H1 (cell line): Measurements from ENCODE around the gene KNDC1. TPM values are rescaled to one million over a fixed set of nuclear protein-coding genes. Genes with fewer than 3 reads are reported as not detected.

Source experiments
- CTCF ChIA-PET: fragments of 300-600 bp; sonication (Branson Sonifier 250); formaldehyde crosslinking; loops from one replicate; lab custom pipeline; 2021; ENCODE audit not compliant: partially characterized antibody; lab: Charles Lee
- POLR2A ChIA-PET: fragments of 300-600 bp; sonication (Branson Sonifier 250); formaldehyde crosslinking; loops from one replicate; lab custom pipeline; 2021; ENCODE audit warnings: inconsistent platforms; ENCODE audit not compliant: partially characterized antibody; lab: Charles Lee
- DNase-seq, 2 experiments: peaks; one replicate each; pipeline versions ENCODE4 v3.0.0 to v3.0.0-alpha.2; 2010 to 2022; ENCODE audit warnings: low spot score in 2 of 2, low read depth in 1 of 2, mixed read lengths in 1 of 2
- FAIRE-seq: peaks from 2 replicates; lab custom pipeline; 2011; peaks lifted over from hg19 to GRCh38; lab: Jason Lieb, UNC
- H2AFZ ChIP-seq: 2 replicates; pipeline ENCODE4 v1.8.1; 2012; ENCODE audit warnings: low read length, inconsistent platforms
- H2AK5ac ChIP-seq: 2 replicates; pipeline ENCODE4 v1.6.1; 2013; ENCODE audit warnings: low read depth, low read length
- H2BK120ac ChIP-seq: replicated peaks from 2 replicates; pipeline ENCODE3; 2013; ENCODE audit warnings: low read depth, low read length, inconsistent platforms
- H2BK12ac ChIP-seq: 2 replicates; pipeline ENCODE4 v1.6.1; 2013; ENCODE audit warnings: low read depth, low read length
- H2BK15ac ChIP-seq: 2 replicates; pipeline ENCODE4 v1.6.1; 2013; ENCODE audit warnings: low read length
- H2BK20ac ChIP-seq: 2 replicates; pipeline ENCODE4 v1.6.1; 2013; ENCODE audit warnings: low read length
- H2BK5ac ChIP-seq: 2 replicates; pipeline ENCODE4 v1.6.1; 2013; ENCODE audit warnings: low read depth, low read length
- H3K14ac ChIP-seq: 2 replicates; pipeline ENCODE4 v1.6.1; 2013; ENCODE audit warnings: inconsistent platforms; ENCODE audit not compliant: insufficient read length
- H3K18ac ChIP-seq: 2 replicates; pipeline ENCODE4 v1.6.1; 2013; ENCODE audit warnings: low read length; ENCODE audit errors: extremely low read depth
- H3K23ac ChIP-seq: 2 replicates; pipeline ENCODE4 v1.6.1; 2013; ENCODE audit warnings: inconsistent platforms; ENCODE audit not compliant: insufficient read length
- H3K23me2 ChIP-seq: 2 replicates; pipeline ENCODE4 v1.6.1; 2013; ENCODE audit warnings: low read depth, low read length
- H3K27ac ChIP-seq: 2 replicates; pipeline ENCODE4 v1.6.1; 2011; ENCODE audit warnings: low read depth, low read length, inconsistent platforms
- H3K27me3 ChIP-seq, 4 experiments: replicated peaks in 1 of 4; 1 replicate in 1 of 4; 2 replicates in 3 of 4; pipeline versions ENCODE4 v1.6.1 to v1.8.1; 2011 to 2013; ENCODE audit warnings: low read length in 3 of 4, mild to moderate bottlenecking in 3 of 4, inconsistent platforms in 2 of 4, mixed read lengths in 2 of 4, moderate library complexity in 1 of 4; ENCODE audit not compliant: control insufficient read depth in 3 of 4, insufficient read depth in 3 of 4; ENCODE audit errors: extremely low read depth in 1 of 4
- H3K36me3 ChIP-seq, 4 experiments: 2 replicates each; pipeline versions ENCODE4 v1.6.1 to v1.8.1; 2011 to 2013; ENCODE audit warnings: mild to moderate bottlenecking in 4 of 4, low read length in 3 of 4, moderate library complexity in 2 of 4, control low read depth in 1 of 4, inconsistent platforms in 1 of 4; ENCODE audit not compliant: insufficient read depth in 4 of 4, control insufficient read depth in 2 of 4
- H3K4ac ChIP-seq: replicated peaks from 2 replicates; pipeline ENCODE3; 2013; ENCODE audit warnings: low read length, low read depth, mixed read lengths, inconsistent platforms; ENCODE audit not compliant: insufficient read length
- H3K4me1 ChIP-seq, 4 experiments: replicated peaks in 1 of 4; 1 replicate in 1 of 4; 2 replicates in 3 of 4; pipeline versions ENCODE4 v1.6.1 to v1.8.1; 2011 to 2013; ENCODE audit warnings: low read length in 3 of 4, inconsistent platforms in 2 of 4, mixed read lengths in 1 of 4; ENCODE audit not compliant: insufficient read depth in 4 of 4, control insufficient read depth in 3 of 4
- H3K4me2 ChIP-seq, 2 experiments: 2 replicates each; pipeline versions ENCODE4 v1.6.1 to v1.8.1; 2011 to 2013; ENCODE audit warnings: low read depth in 2 of 2, low read length in 2 of 2, control low read depth in 1 of 2, inconsistent platforms in 1 of 2, mild to moderate bottlenecking in 1 of 2; ENCODE audit not compliant: insufficient read depth in 1 of 2
- H3K4me3 ChIP-seq, 4 experiments: fragments of 200-600, 300-600 bp in 1 of 4; sonication (generic), shearing (Covaris generic), sonication (Bioruptor Twin) in 1 of 4; 2 replicates each; pipeline versions ENCODE4 v1.5.1 to v1.8.1; 2011 to 2016; ENCODE audit warnings: low read length in 4 of 4, low read depth in 3 of 4, control low read depth in 2 of 4, inconsistent platforms in 2 of 4, mild to moderate bottlenecking in 2 of 4, mixed read lengths in 1 of 4, moderate library complexity in 1 of 4; ENCODE audit not compliant: insufficient read depth in 2 of 4; ENCODE audit errors: extremely low read depth in 1 of 4
- H3K56ac ChIP-seq: replicated peaks from 2 replicates; pipeline ENCODE3; 2013; ENCODE audit warnings: low read depth, mild to moderate bottlenecking, mixed read lengths, low read length, inconsistent platforms; ENCODE audit not compliant: insufficient read length
- H3K79me1 ChIP-seq: 2 replicates; pipeline ENCODE4 v1.6.1; 2013; ENCODE audit warnings: low read depth, low read length, control low read depth
- H3K79me2 ChIP-seq, 2 experiments: 2 replicates each; pipeline versions ENCODE4 v1.6.1 to v1.8.1; 2012 to 2013; ENCODE audit warnings: low read length in 2 of 2, mild to moderate bottlenecking in 2 of 2, inconsistent platforms in 1 of 2; ENCODE audit not compliant: insufficient read depth in 2 of 2, control insufficient read depth in 1 of 2
- H3K9ac ChIP-seq, 4 experiments: replicated peaks in 1 of 4; 1 replicate in 1 of 4; 2 replicates in 3 of 4; pipeline versions ENCODE4 v1.6.1 to v1.8.1; 2011 to 2013; ENCODE audit warnings: low read depth in 3 of 4, low read length in 3 of 4, control low read depth in 2 of 4, mild to moderate bottlenecking in 2 of 4, moderate library complexity in 2 of 4, inconsistent platforms in 1 of 4; ENCODE audit errors: extremely low read depth in 1 of 4
- H3K9me3 ChIP-seq, 2 experiments: 2 replicates each; pipeline versions ENCODE4 v1.6.1 to v1.8.1; 2012 to 2013; ENCODE audit warnings: mild to moderate bottlenecking in 2 of 2, moderate library complexity in 2 of 2, control low read depth in 1 of 2, inconsistent platforms in 1 of 2, low read depth in 1 of 2, low read length in 1 of 2, mixed read lengths in 1 of 2; ENCODE audit not compliant: insufficient read depth in 2 of 2
- H4K20me1 ChIP-seq, 2 experiments: replicated peaks in 1 of 2; 2 replicates each; pipeline versions ENCODE3 to v1.8.1; 2011 to 2013; ENCODE audit warnings: inconsistent platforms in 2 of 2, low read length in 2 of 2, mild to moderate bottlenecking in 1 of 2; ENCODE audit not compliant: insufficient read depth in 2 of 2, control insufficient read depth in 1 of 2
- H4K5ac ChIP-seq: 2 replicates; pipeline ENCODE4 v1.6.1; 2013; ENCODE audit warnings: low read length, low read depth, mixed read lengths, inconsistent platforms; ENCODE audit not compliant: insufficient read length
- H4K8ac ChIP-seq: 2 replicates; pipeline ENCODE4 v1.8.0; 2013; ENCODE audit warnings: mild to moderate bottlenecking, moderate library complexity, low read length, inconsistent platforms; ENCODE audit not compliant: insufficient read depth; ENCODE audit errors: extremely low read depth
- H4K91ac ChIP-seq: replicated peaks from 2 replicates; pipeline ENCODE3; 2013; ENCODE audit warnings: low read length, mixed read lengths, inconsistent platforms; ENCODE audit not compliant: insufficient read length
- BACH1 ChIP-seq: IDR thresholded peaks from 2 replicates; pipeline ENCODE4 v1.6.1; 2012; ENCODE audit warnings: low read length, improper control_type of control experiment
- CBX5 ChIP-seq: fragments of 300-800, 300-1000 bp; sonication (generic); IDR thresholded peaks from 2 replicates; pipeline ENCODE4 v1.7.1; 2016; ENCODE audit warnings: antibody characterized with exemption, low read length, low read depth
- CREB1 ChIP-seq: IDR thresholded peaks from 2 replicates; pipeline ENCODE4 v1.6.1; 2012; ENCODE audit warnings: inconsistent platforms
- EGR1 ChIP-seq: IDR thresholded peaks from 2 replicates; pipeline ENCODE4 v1.6.1; 2011; ENCODE audit warnings: low read depth, low read length, borderline replicate concordance
- GTF2F1 ChIP-seq: IDR thresholded peaks from 2 replicates; pipeline ENCODE4 v1.6.1; 2012; ENCODE audit warnings: low read depth, low read length, improper control_type of control experiment, borderline replicate concordance
- KDM1A ChIP-seq: fragments of 200-600, 300-600 bp; sonication (generic); IDR thresholded peaks from 2 replicates; pipeline ENCODE4 v1.7.1; 2016; ENCODE audit warnings: mild to moderate bottlenecking, low read length, borderline replicate concordance
- KDM5A ChIP-seq: fragments of 200-600 bp; IDR thresholded peaks from 2 replicates; pipeline ENCODE4 v1.7.1; 2012; ENCODE audit warnings: mild to moderate bottlenecking, low read length, inconsistent platforms, mixed read lengths
- MAFK ChIP-seq: IDR thresholded peaks from 2 replicates; pipeline ENCODE4 v1.6.1; 2012; ENCODE audit warnings: low read depth, mild to moderate bottlenecking, improper control_type of control experiment, low read length
- NANOG ChIP-seq: IDR thresholded peaks from 2 replicates; pipeline ENCODE4 v1.6.1; 2011; ENCODE audit warnings: low read length, low read depth, mild to moderate bottlenecking, inconsistent platforms; ENCODE audit not compliant: insufficient read depth, poor library complexity, severe bottlenecking
- SP1 ChIP-seq: IDR thresholded peaks from 2 replicates; pipeline ENCODE4 v1.6.1; 2011; ENCODE audit warnings: low read depth, low read length
- SP4 ChIP-seq: IDR thresholded peaks from 2 replicates; pipeline ENCODE4 v1.6.1; 2012; ENCODE audit warnings: low read length, inconsistent platforms
- TEAD4 ChIP-seq: IDR thresholded peaks from 2 replicates; pipeline ENCODE4 v1.6.1; 2012; ENCODE audit warnings: low read depth, low read length, inconsistent platforms, mixed read lengths
- YY1 ChIP-seq: IDR thresholded peaks from 2 replicates; pipeline ENCODE4 v1.6.1; 2011; ENCODE audit warnings: low read depth, mild to moderate bottlenecking, low read length
- WGBS, 2 experiments: shearing (Covaris generic) in 1 of 2; methylation state at CpG; one replicate each; pipeline versions ENCODE4 v1.1.6 to v1.1.7; 2013 to 2015; ENCODE audit warnings: low lambda C conversion rate in 2 of 2, mixed read lengths in 2 of 2, inconsistent platforms in 1 of 2, low coverage in 1 of 2, missing lambda C conversion rate in 1 of 2; ENCODE audit not compliant: insufficient replicate concordance in 2 of 2, insufficient coverage in 1 of 2, insufficient read length in 1 of 2; ENCODE audit errors: extremely low coverage in 1 of 2, missing lambda C conversion rate in 1 of 2; 5-methylcytosine and 5-hydroxymethylcytosine counted together
- polyA plus RNA-seq, 7 experiments: library from polyadenylated mRNA; depleted of rRNA in 3 of 7; stranded (reverse) in 5 of 7; unstranded in 2 of 7; fragments of >200 nt in 5 of 7; fragments of 200-250 nt in 2 of 7; gene quantifications; 1 replicate in 5 of 7; 2 replicates in 1 of 7; 4 replicates in 1 of 7; pipeline versions ENCODE4 v1.2.1 to v1.2.3, GENCODE V29; 2011 to 2013; ENCODE audit warnings: missing spikeins in 2 of 7, mixed read lengths in 2 of 7
- total RNA-seq: library from RNA; stranded (reverse); fragmentation: NEBNext Ultra II Directional; extraction: Animal tissue kit (Norgen Biotek cat#: 25700); gene quantifications from 2 replicates; pipeline ENCODE4 v1.2.1, GENCODE V29; 2021
- TF ChIP-seq, protein P1 (sequence below): IDR thresholded peaks from 2 replicates; pipeline ENCODE4 v1.6.1; 2012; ENCODE audit warnings: inconsistent platforms

The KNDC1 gene
- total and polyA plus RNA-seq, 2 of the 8 experiments (the other 6 are each of a cell fraction or from before 2014, with no cell fraction given) = 7.5 to 16.7 TPM

DNA sequence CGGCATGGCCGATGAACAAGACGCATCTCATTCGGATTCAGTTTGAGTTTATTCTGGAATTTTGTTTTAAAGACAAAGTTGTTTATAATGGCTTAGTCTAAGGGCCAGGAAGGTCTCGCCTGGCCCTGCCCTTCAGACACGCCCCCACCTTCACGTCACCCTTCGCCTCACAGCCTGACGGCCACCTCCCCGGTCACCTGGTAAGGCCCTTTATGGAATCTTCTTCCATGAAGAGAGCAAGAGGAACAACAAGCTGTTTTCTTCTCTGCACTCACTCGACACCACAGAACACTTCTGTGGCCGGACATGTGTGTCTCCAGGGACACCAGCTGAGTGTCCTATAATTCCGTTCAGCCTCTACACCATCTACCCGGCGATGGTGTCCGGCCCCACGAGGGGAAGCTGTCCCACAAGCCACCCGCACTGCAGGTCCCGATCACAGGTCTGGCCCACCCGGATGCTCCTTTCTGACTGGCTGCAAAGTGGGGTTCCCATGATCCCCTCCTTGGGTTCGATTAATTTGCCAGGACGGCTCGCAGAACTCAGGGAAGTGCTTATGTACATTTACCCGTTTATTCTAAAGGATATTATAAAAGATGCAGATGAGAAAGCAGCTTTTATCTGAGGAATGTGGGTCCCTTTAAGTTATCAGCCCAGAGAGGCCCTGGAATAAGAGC lies 17.4 kb upstream of the KNDC1 start:
- FAIRE-seq (no peak), DNase-seq (no peak)
- Histone ChIP-seq H3K23ac (no peak overlapping the region), H4K20me1 (no peaks in the 10 kb centered on the region), H3K9me3 (peaks cover 0 to 6% of the 10 kb centered on the region in 2 experiments; a peak in 1 of 4 replicates), H2AK5ac (no peak overlapping the region), H3K79me1 (no peaks in the 10 kb centered on the region), H3K36me3 (no peaks in the 10 kb centered on the region), H3K27ac (no peak overlapping the region), H3K23me2 (no peaks in the 10 kb centered on the region), H3K4me2 (no peak overlapping the region), H3K4me1 (peaks cover 0 to 6% (median 5%) of the 10 kb centered on the region in 4 experiments; a peak in 6 of 7 replicates), H2BK5ac (no peak overlapping the region), H2BK12ac (peak overlapping the region; percentile 68; the same call in 1 of the 2 replicates), H4K91ac (no peak overlapping the region), H3K9ac (no peak overlapping the region), H3K4ac (no peak overlapping the region), H2AFZ (no peak overlapping the region), H3K4me3 (no peak overlapping the region), H3K27me3 (no peaks in the 10 kb centered on the region), H3K79me2 (no peaks in the 10 kb centered on the region), H3K18ac (no peak overlapping the region), H2BK20ac (no peak overlapping the region), H4K5ac (no peak overlapping the region), H4K8ac (no peak overlapping the region), H3K56ac (no peak overlapping the region), H3K14ac (no peak overlapping the region), H2BK120ac (no peak overlapping the region), H2BK15ac (0 out of 2 replicates have a peak overlapping the region, but pooled peaks have one; percentile 61)
- CTCF ChIA-PET = interaction anchor here (0.7 to 6.3 kb wide), 37 partner anchors 9 to 205 kb away, joined by 3 to 40 read pairs (median 5); no protein-coding TSS in a partner anchor
- POLR2A ChIA-PET = interaction anchor here (1.2 to 1.7 kb wide), 3 partner anchors 12 to 19 kb away, joined by 3 to 6 read pairs (median 5); no protein-coding TSS in a partner anchor
- 89% methylated on average over 24 of the region's 24 CpGs; no CpG with 5 or more reads in 1 of the 2 experiments for WGBS, 2 experiments
- TF ChIP-seq SP1 (no peak), YY1 (no peak), MAFK (no peak), NANOG (no peak), CREB1 (no peak), SP4 (no peak), CBX5 (no peak), TEAD4 (no peak), GTF2F1 (no peak), KDM1A (no peak), KDM5A (no peak), BACH1 (no peak), EGR1 (no peak)
- TF ChIP-seq, protein P1, sequence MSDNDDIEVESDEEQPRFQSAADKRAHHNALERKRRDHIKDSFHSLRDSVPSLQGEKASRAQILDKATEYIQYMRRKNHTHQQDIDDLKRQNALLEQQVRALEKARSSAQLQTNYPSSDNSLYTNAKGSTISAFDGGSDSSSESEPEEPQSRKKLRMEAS = no peak
